ENCODE measurements around the gene SCGB2A2. TPM values are rescaled to one million over a fixed set of nuclear protein-coding genes. Genes with fewer than 3 reads are reported as not detected.

SCGB2A2 gene
- total and polyA plus RNA-seq, 9 of the 15 experiments (the other 6 are each of a cell fraction or from before 2014, with no cell fraction given), result not detected

DNA sequence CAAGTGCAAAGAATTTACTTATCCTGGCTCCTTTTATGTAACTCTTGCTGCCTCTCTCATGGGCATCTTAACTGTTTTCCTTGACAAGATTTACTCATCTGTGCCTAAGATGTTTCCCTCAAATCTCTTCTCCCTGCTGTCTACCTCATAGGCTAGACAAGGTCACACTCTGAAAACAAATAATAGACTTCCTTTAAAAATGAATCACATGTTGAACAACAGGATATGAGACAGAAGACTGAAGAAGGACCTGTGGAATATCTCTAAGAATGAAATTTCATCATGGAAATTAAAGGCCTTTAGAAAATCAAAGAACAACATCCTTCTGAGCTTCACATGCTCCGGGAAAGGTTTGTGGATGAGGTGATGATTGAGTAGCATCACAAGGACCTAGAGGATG, 6.0 kb upstream of the SCGB2A2 start:
- WGBS (ENCODE audit: insufficient coverage, low coverage, missing lambda C conversion rate), result 0% methylated on average over 1 of the region's 1 CpG
- H3K79me2 ChIP-seq (ENCODE audit: control insufficient read depth, insufficient read depth, low read length), result no peaks in the 10 kb centered on the region
- FAIRE-seq (no peak), DNase-seq (ENCODE audit: extremely low read depth in 1 of 4, low spot score in 3 of 4) (no peak), ATAC-seq (no peak)
- no peaks in the 10 kb centered on the region for H3K9me1 ChIP-seq (ENCODE audit: control insufficient read depth, insufficient read depth, low read length)
- no peak overlapping the region for H3K27ac ChIP-seq (ENCODE audit: extremely low read depth, low read depth, low read length)
- in situ Hi-C loops (cut with MboI) (no loop called here), intact Hi-C loops (cut with micrococcal nuclease) (no loop called here)
- TF ChIP-seq TBP (optimal IDR thresholded peaks at IDR 0.05; ENCODE audit: low read depth, low read length) (no peak), ESRRB (CRISPR knock-in tag; IDR thresholded peaks at IDR 0.05; ENCODE audit: borderline replicate concordance) (no peak), ETV5 (CRISPR knock-in tag; IDR thresholded peaks at IDR 0.05; ENCODE audit: low read depth) (no peak), ATF3 (IDR thresholded peaks at IDR 0.05) (no peak), ATF3 (CRISPR knock-in tag; conservative IDR thresholded peaks at IDR 0.05) (no peak), ZKSCAN1 (IDR thresholded peaks at IDR 0.05; ENCODE audit: low read depth, low read length) (no peak), XRCC5 (IDR thresholded peaks at IDR 0.05; ENCODE audit: low read depth, low read length) (no peak)
- H3K27me3 ChIP-seq (ENCODE audit: control insufficient read depth in 2 of 2, insufficient read depth in 2 of 2, low read length in 2 of 2), result peaks cover 16 to 30% of the 10 kb centered on the region in 2 experiments; a peak in 4 of 5 replicates
- H3K9ac ChIP-seq (ENCODE audit: insufficient read depth in 1 of 2, low read depth in 2 of 2, low read length in 2 of 2), result no peak overlapping the region
- ChIA-PET POLR2A (no interaction called here), CTCF (ENCODE audit: low intra/inter-chr PET ratio) (no interaction called here)
- H3K4me3 ChIP-seq, result no peak overlapping the region
- H2AFZ ChIP-seq (ENCODE audit: low read depth, low read length), result no peak overlapping the region
- no peak overlapping the region for H3K4me2 ChIP-seq (ENCODE audit: insufficient read depth, low read length)
- H4K20me1 ChIP-seq (replicated peaks; ENCODE audit: control insufficient read depth, insufficient read depth, low read length), result no peaks in the 10 kb centered on the region
- no peaks in the 10 kb centered on the region for H3K4me1 ChIP-seq (replicated peaks in 1 of 2; ENCODE audit: control insufficient read depth in 2 of 2, insufficient read depth in 2 of 2, low read length in 2 of 2)
- no peaks in the 10 kb centered on the region for H3K9me3 ChIP-seq (replicated peaks; ENCODE audit: control insufficient read depth, insufficient read depth, low read depth, low read length)
- no peaks in the 10 kb centered on the region for H3K36me3 ChIP-seq (ENCODE audit: control insufficient read depth, insufficient read depth, low read length)
- BruUV-seq (replicated peaks), result no TSS peak

All from K562 (cell line).